H1 (cell line): ENCODE results near the gene DISC1. TPM values are rescaled to one million over a fixed set of nuclear protein-coding genes. Genes with fewer than 3 reads are reported as not detected.

Source experiments
- CTCF ChIP-seq, 3 experiments: IDR thresholded peaks; 1 replicate in 2 of 3; 2 replicates in 1 of 3; pipeline versions ENCODE4 v1.5.1 to v1.6.1; 2011; ENCODE audit warnings: low read length in 3 of 3, mild to moderate bottlenecking in 3 of 3, inconsistent platforms in 2 of 3, low read depth in 1 of 3, moderate library complexity in 1 of 3; ENCODE audit not compliant: insufficient read depth in 1 of 3; ENCODE audit errors: control extremely low read depth in 1 of 3
- SIN3A ChIP-seq, 2 experiments: IDR thresholded peaks in 1 of 2; conservative IDR thresholded peaks in 1 of 2; 2 replicates each; pipeline ENCODE4 v1.6.1; 2011 to 2012; ENCODE audit warnings: low read length in 2 of 2, improper control_type of control experiment in 1 of 2, low read depth in 1 of 2, mild to moderate bottlenecking in 1 of 2
- polyA plus RNA-seq, 7 experiments: library from polyadenylated mRNA; depleted of rRNA in 3 of 7; stranded (reverse) in 5 of 7; unstranded in 2 of 7; fragments of >200 nt in 5 of 7; fragments of 200-250 nt in 2 of 7; gene quantifications; 1 replicate in 5 of 7; 2 replicates in 1 of 7; 4 replicates in 1 of 7; pipeline versions ENCODE4 v1.2.1 to v1.2.3, GENCODE V29; 2011 to 2013; ENCODE audit warnings: missing spikeins in 2 of 7, mixed read lengths in 2 of 7
- total RNA-seq: library from RNA; stranded (reverse); fragmentation: NEBNext Ultra II Directional; extraction: Animal tissue kit (Norgen Biotek cat#: 25700); gene quantifications from 2 replicates; pipeline ENCODE4 v1.2.1, GENCODE V29; 2021

The DISC1 gene
- total and polyA plus RNA-seq, 2 of the 8 experiments (the other 6 are each of a cell fraction or from before 2014, with no cell fraction given) = 1.1 to 3.5 TPM

GRCh38 chr1:231949277-231950091 lies 322.9 kb downstream of the DISC1 start (continued):
- TF ChIP-seq CTCF (IDR thresholded peaks at IDR 0.05; ENCODE audit: control extremely low read depth in 1 of 3, insufficient read depth in 1 of 3, low read depth in 1 of 3, low read length in 3 of 3) (peak; percentile 25 to 63 (median 49); a peak in 3 of 4 replicates), SIN3A (conservative IDR thresholded peaks at IDR 0.05 in 1 of 2, IDR thresholded peaks at IDR 0.05 in 1 of 2; ENCODE audit: low read depth in 1 of 2, low read length in 2 of 2) (no peak)
